Stimulated activated CD4-positive, alpha-beta T cell treated with anti-CD3 and anti-CD28 coated beads, Interleukin-4, amount 100 ng/mL, for 1 hour (primary cell): ENCODE data around the gene OSBP2.
"Not testable (repeated sequence)": the region's sequence is repeated elsewhere in the genome, so short reads cannot be mapped to it uniquely, and the experiment has no call there.

Source experiments
- DNase-seq: peaks from one replicate; pipeline ENCODE4 v3.0.0-alpha.2; 2020

The OSBP2 gene

GRCh38 chr22:30721741-30722140 lies 27.1 kb downstream of the OSBP2 start:
- no peak for DNase-seq

GRCh38 chr22:30728826-30729225 lies 34.2 kb downstream of the OSBP2 start:
- DNase-seq, result no peak

- no peak for DNase-seq
Measured at GRCh38 chr22:30731658-30732057, 37.0 kb downstream of the OSBP2 start.

GRCh38 chr22:30732426-30732825 lies 37.8 kb downstream of the OSBP2 start:
- no peak for DNase-seq

GRCh38 chr22:30733181-30733631 lies 38.5 kb downstream of the OSBP2 start:
- no peak for DNase-seq

GRCh38 chr22:30740007-30740406 lies 45.3 kb downstream of the OSBP2 start:
- DNase-seq, result not testable (repeated sequence)

GRCh38 chr22:30740511-30740910 lies 45.8 kb downstream of the OSBP2 start:
- DNase-seq, result not testable (repeated sequence)

- no peak for DNase-seq
Measured at GRCh38 chr22:30742291-30743256, 47.9 kb downstream of the OSBP2 start.

- DNase-seq, result no peak
Measured at GRCh38 chr22:30743257-30744020, 48.8 kb downstream of the OSBP2 start.

GRCh38 chr22:30744224-30744623 lies 49.5 kb downstream of the OSBP2 start:
- no peak for DNase-seq

GRCh38 chr22:30747493-30747892 lies 52.8 kb downstream of the OSBP2 start:
- no peak for DNase-seq

GRCh38 chr22:30749272-30749671 lies 54.6 kb downstream of the OSBP2 start:
- DNase-seq, result no peak

- DNase-seq, result no peak
Measured at GRCh38 chr22:30749849-30750248, 55.2 kb downstream of the OSBP2 start.

GRCh38 chr22:30751529-30751928 lies 56.9 kb downstream of the OSBP2 start:
- no peak for DNase-seq

GRCh38 chr22:30752771-30753170 lies 58.1 kb downstream of the OSBP2 start:
- no peak for DNase-seq

- DNase-seq, result no peak
Measured at GRCh38 chr22:30753701-30754100, 59.0 kb downstream of the OSBP2 start.

- DNase-seq, result no peak
Measured at GRCh38 chr22:30754521-30754920, 59.8 kb downstream of the OSBP2 start.

- peak; percentile 52 for DNase-seq
Measured at GRCh38 chr22:30754971-30755758, 60.5 kb downstream of the OSBP2 start.

GRCh38 chr22:30755759-30756124 lies 61.1 kb downstream of the OSBP2 start:
- no peak for DNase-seq

GRCh38 chr22:30763815-30764673 lies 69.4 kb downstream of the OSBP2 start:
- peak; percentile 22 for DNase-seq

- no peak for DNase-seq
Measured at GRCh38 chr22:30767661-30768060, 73.0 kb downstream of the OSBP2 start.

GRCh38 chr22:30770716-30771115 lies 76.0 kb downstream of the OSBP2 start:
- DNase-seq, result no peak
